GM21786 (cell line): Measurements from ENCODE around the gene GBE1.

ENCODE experiments used
- ATAC-seq: cut with Tn5 transposase; IDR thresholded peaks from one replicate; pipeline ENCODE4 v1.9.1; 2021; ENCODE audit not compliant: unreplicated experiment

Gene GBE1

DNA sequence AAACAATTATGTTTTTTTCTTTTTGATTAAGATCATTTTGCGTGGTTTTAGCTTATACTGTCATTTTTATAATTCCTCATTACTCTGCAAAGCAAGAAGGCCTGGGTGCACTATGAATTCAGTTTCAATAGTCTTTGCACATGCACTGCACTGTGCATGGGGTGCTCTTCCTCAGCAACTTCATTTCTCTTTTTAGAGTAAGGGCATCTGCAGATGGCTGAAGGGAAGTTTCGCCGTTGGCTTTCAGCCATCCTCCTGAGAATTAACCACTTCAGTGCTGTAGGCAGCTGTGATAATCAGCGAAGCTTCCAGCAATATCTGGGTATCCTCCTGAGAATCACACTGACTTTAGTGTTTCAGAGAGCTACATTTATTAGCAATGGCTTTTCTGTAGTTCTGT lies 284.8 kb downstream of the GBE1 start:
- ATAC-seq, result no peak

DNA sequence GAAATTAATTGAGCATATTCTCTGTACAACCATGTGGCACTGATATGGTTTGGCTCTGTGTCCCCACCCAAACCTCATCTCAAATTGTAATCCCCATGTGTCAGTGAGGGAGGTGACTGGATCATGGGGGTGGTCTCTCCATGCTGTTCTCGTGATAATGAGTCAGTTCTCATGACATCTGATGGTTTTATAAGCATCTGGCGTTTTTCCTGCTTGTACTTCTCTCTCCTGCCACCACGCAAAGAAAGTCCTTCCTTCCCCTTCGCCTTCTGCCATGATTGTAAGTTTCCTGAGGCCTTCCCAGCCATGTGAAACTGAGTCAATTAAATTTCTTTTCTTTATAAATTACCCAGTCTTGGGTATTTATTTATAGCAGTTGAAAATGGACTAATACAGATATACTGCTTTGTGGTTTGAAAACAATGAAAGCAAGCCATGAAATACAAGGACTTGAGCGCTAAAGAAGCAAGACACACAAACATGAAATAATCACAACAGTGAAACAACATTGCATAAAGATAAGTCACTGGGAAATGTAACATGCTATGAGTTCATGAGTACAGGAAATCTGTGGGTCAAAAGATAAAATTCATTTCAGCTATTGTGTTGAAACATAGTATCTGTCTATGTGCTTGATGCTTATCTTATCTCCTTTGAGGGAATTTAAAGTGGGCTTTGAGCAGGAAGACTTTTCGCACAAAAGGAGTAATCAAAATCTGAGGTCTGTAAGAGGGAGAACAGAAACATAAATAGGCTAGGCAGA lies 288.7 kb downstream of the GBE1 start:
- ATAC-seq, result no peak

DNA sequence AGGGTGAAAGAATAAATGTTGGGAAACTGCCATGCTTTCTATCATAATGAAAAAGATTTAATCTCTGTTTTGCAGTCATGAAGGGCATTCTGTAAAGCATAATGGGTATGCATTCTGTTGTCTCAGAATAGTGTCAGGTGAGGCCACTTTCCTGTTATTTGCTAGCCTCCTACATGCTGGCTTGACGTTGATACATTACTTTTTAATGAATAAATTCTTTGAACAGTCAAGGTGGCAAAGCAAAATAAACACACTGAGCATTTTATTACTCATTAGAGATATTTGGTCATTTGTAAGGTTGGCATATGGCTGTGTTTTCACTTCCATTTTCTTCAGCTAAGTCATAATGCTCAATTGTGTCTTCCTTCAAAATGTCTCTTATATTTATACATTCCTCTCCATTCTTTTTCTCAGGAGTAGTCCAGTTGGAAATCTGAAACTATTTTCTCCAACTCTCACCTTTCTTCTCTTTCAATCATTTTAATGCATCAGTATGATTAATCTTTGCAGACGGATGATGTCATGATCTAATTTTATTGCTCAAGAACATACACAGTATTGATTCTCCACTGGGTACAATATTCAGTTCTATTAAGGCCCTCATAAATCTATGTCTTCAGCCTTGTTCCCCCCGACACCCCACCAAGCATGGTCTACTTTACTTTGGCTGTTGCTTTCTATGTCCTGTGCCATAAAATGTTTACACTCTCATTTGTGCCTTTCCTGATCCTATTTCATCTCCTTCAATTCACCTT lies 290.7 kb downstream of the GBE1 start:
- peak; percentile 56 for ATAC-seq

DNA sequence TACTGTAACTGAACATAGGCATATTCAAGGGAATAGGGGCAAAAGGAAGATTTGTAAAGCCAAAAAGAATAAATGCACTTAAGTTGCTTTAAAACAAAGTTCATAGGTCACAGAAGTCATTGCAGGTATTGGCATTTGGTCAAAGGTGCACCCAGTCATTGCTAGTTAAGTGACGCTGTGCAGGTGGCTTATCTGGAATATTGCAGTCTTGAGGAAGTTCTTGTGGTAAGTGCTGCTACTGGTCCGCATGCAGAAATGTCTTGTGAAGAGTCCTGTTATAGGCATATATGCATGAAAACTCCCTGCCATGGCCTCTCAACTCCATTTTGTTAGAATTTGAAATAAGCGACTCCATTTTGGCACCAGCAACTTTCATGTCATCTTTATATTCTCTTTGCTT lies 293.1 kb downstream of the GBE1 start:
- no peak for ATAC-seq

DNA sequence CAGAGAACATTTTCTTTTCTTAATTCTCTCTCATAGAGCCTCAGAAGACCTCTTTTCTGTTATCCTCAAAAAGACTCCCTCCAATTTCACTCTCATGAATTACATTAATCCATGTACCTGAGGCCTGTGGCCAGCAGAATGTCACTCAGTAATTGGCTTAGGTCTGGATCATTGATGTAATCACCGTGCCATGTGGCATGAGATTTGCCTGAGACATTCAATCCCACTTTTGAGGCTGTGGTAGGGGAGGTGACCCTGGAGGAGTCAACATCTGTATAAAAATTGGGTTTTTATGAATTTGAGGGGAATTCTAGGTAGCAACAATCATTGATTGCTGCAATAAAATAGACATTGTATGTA lies 295.3 kb downstream of the GBE1 start:
- no peak for ATAC-seq

DNA sequence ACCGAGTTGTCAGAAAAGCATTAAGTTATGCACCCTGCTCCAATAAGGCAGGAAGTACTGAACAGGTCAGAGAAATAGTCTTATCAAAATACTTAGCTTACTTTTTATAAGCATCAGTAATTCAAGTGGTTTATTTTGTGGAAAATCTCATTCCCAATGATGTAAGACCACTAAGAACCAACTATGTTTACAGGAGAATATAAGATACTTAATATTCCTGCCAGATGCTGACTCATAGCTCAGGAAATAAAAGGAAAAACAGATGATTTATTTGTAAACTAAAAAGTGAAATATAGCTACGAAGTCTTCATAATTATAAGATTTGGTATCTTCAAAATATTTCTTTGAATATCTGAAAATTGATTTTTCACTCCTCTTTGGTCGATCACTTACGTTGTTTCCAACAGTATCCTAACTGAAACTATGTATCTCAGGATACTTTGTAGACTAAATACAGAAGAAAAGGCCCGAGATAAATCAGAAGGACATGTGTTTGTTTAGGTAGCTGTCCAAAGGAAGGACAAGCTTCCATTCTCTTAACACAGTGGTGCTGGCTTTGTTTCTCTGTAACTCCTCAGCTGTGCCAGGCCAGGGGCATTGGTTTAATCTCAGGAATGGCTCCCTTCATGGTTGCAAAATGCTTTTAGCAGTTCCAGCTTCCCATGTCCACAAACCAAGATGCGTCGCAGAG lies 295.8 kb downstream of the GBE1 start:
- ATAC-seq, result no peak

DNA sequence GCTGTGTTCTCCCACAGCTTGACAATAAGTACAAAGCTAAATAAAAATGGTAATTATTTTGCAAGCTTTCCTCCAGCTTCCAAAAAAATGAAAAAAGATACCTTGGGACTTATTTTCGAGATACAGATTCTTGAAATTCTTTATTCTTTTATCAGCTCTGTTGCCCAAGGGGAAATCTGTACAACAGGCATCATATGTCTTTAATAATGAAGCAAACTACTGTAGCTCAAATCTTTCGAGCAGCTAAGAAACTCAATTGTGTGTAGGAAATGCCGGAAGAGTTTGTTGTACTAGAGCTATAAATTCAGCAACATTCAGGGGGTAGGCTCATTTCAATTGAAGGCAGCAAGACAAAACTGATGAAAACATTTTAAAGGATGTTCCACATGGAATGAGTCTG lies 297.7 kb downstream of the GBE1 start:
- no peak for ATAC-seq

DNA sequence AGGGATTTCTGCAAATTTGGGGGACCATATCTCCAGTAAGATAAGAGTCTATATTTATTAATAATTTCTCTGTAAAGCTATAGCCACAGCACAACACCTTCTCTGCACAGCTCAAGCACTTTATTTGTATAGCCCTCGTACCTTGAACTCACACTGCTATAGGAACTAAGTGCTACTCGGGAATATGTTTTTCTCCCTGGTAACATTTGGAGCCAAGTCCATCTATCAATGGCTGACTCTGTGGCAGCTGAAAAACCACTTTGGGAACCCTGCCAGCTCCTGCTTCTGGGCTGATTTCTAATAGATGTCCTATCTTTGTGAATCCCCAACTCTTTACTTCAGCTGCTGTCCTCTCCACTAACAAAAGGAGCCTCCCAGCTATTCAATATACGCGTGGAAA lies 298.5 kb downstream of the GBE1 start:
- ATAC-seq, result no peak

DNA sequence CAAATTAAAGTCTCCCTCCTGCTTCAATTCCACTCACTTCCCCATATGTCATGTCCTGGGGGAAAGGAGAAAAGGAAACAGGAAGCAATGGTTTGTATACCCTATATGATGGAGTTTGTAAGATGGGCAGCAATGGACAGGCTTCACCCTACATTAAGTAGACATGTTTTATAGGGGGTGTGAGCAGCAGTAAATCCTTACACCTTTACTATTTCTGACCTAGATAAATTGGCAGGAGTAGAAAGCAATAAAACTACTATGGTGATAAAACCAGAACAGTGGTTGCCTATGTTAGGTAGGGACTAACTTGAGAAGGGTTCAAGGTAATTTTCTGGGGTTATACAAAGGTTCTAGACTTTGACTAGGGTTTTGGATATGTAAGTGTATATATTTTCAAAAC lies 301.7 kb downstream of the GBE1 start:
- ATAC-seq, result no peak

DNA sequence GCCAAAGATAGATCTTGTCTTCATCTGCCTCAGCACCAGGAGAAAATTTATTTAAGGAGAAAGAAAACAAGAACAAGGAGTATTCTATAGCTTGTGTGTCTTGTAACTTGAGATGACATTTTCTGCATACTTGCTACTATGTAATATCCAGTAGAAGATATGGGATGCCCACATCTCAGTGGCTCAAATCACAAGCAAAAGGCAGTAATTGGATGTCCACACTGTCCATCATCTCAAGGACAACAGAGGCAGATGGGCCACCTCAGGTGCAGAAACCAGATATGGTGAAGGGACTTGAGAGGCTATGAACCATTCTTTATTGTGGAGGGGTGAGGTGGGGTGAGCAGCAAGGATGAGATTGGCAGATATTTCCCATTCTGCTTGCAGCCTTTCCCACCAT lies 309.0 kb downstream of the GBE1 start:
- no peak for ATAC-seq

DNA sequence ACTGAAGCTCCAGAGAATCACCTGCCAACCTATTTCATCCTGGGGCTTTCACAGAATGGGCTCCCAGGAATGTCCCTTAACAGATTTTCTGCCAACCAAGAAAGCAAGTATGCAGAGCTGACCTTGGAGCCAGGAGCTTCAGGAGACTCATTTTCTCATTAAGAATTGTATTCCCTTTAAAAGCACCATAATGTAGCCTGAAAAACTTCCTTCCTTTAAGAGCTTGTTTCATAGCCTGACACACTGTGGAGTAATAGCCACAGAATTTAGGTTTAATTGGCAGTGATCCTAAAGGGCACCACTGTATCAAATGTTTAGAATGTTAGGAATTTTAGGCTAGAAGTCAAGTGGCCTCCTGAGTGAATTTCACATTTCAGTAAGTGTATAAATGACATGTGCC lies 309.8 kb downstream of the GBE1 start:
- ATAC-seq, result no peak

DNA sequence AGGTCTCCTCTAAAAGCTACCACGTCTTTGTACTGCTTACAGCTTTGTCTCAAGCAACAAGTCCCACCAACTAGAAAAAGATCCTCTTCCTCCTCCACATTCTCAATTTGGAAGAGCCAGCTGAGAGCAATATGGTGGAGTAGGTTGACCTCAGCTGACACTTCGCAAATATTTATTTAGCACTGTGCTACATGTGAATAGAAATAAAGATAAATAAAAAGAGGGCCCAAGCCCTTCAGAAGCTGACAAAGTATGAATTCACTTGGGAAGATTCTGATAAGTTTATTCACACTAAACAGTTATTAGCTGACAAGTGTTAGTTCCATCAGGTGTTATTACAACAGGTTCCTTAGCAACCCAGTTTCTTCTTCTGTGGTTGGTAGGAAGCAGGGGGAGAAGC lies 310.3 kb downstream of the GBE1 start:
- ATAC-seq, result no peak

DNA sequence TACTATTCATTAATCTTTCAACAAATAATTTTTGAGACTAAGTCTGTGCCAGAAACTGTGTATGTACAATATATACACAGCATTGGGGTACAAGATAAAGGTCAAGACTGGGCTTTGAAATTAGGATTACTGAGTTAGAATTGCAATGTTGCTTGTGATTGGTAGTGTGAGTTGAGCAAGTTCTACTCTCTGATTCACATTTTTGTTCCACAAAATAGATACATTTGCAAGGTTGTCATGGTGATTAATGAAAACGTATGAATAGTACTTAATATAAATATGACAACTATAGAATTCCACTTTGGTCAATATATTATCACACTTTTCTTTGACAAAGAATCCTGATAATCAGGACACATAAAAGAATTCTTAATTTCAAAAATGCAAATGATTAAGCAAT lies 314.6 kb downstream of the GBE1 start:
- no peak for ATAC-seq

DNA sequence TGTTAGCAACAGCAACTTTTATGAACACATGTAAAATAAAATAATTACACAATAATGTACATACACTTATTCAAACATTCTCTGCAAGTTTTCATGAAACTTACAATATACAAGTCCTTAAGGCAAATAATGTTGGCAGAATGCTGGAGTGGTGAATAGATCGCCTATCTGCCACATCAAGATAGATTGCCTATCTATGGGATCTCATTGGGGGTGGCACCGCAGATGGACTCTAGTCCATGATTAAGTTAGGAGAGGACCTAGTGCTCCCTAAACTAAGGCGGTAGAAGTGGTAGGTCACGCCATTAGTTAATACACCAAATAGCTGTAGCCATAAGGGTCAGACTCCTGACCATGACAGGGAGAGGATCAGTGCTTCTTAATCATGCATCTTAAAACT lies 315.7 kb downstream of the GBE1 start:
- no peak for ATAC-seq

DNA sequence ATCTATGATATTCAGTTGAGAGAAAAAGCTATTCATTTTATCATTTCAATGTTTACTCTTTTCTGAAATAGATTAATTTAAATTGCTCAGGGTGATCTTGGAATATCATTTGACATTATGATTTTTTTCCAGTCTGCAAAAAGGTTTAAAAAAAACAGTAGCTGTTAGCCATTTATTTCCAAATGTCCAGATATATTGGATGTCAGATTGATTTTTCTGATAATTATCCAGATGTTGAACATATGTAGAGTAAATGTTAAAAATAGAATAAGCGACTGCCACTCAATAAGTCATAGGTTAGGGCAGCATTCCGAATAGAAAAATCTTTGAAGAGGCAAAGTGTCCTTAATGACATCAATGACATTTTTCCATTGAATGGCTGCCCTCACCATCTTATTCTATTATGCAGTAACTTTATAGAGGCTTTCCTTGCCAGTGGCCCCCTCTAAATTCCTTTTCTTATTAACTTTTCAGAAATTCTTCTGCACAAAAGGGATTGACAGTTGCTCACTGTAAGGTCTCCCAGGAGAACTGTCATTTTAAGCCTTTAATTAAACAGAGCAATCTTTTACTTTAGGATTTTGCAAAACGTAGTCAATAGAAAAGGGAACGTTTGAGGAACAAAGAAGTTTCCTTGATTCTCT lies 316.5 kb downstream of the GBE1 start:
- no peak for ATAC-seq

DNA sequence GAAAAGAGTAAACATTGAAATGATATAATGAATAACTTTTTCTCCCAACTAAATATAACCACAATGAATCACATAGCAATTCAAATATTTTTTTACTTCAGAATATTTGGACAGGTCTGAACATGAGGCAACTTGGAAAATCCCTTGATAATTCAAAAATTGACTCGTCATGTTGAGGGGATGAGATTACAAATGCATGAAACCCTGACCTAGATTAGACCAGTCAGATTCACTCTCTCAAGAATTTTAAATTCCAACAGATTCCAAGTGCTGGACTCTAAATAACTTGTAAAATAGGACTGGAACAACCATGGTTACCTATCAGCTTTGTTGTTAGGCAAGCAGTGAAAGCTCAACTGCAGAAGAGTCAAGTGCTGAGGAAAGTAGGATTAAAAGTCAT lies 317.5 kb downstream of the GBE1 start:
- ATAC-seq, result no peak

DNA sequence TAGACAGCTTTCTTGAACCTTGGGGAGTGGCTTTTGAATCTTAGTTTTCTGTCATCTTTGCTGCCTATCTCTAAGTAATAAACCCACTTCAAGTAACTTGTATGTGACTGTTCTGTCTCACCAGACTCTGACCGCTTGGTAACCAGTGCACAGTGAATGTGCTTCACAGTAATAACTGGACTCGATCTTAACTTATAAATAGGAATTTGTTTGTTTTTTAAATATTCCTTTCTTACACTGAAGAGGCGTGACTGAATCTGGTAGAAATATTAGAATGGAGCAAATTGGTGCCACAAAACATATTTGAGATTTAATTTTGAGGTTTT lies 318.0 kb downstream of the GBE1 start:
- no peak for ATAC-seq

DNA sequence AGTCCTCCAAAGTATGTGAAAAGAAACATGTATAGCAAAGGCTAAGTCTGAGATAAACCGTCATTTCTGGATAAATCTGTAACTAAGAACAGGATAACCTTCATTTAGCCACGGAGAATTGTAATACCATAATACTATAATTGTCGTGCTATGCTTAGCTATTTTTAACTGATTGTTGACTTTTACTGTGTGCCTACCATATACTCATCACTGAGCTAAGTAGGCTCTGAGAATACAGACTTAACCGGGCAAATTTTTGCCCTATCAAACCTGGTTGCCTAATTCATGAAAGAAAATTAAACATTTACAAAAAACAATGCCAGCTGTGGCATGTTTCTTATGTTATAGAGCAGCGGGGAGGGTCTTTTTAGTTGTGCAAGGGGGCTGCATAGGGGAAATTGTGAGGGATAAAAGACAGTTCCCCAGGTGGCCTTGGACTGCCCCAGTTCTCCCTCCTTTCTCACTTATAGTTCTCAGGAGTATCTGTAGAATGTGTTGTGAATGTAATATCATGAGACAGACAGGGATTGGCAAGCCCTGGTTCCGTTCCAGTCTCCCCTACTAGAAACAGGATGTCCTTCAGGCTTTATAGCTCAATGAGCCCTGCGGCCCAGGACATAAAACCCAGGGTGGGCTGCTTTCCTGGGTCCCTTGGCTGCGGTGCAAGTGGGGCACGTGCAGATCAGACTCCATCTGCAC lies 318.5 kb downstream of the GBE1 start:
- ATAC-seq, result no peak

DNA sequence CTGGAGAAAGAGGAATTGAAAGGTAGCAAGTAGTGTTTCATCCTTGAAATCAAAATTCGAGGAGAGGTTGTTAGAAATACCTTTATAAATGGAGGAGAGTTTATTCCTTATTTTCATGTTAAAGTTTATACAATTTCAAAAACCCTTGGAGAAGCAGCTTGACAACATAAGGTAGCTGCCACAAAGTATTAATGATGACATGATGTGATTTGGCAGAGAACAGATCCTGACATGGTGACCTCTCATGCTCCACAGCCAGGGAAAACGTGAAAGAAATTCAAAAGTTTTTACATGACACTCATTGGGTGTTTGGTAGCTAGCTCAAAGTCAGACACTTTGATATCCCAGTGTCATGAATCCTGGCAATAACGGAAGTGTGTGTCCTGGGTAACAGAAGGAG lies 320.8 kb downstream of the GBE1 start:
- ATAC-seq, result no peak
